ENCODE results near the gene OGT.

GRCh38 chrX:71547339-71547738 lies 14.4 kb downstream of the OGT start:
- no peak for TF ChIP-seq TAF1 (IDR thresholded peaks at IDR 0.05; ENCODE audit: borderline replicate concordance, insufficient read depth, low read length)
- TF ChIP-seq POLR2AphosphoS5 (IDR thresholded peaks at IDR 0.05; ENCODE audit: low read depth, low read length), result no peak
- TF ChIP-seq FOXP2 (optimal IDR thresholded peaks at IDR 0.05; ENCODE audit: borderline replicate concordance, extremely low read depth, extremely low read length, insufficient read depth), result no peak
- no peak for TF ChIP-seq SIN3A (IDR thresholded peaks at IDR 0.05; ENCODE audit: borderline replicate concordance, insufficient read depth, low read length)
- no peak for TF ChIP-seq REST (IDR thresholded peaks at IDR 0.05; ENCODE audit: insufficient read depth in 1 of 2, low read depth in 2 of 2, low read length in 2 of 2)

Data from PFSK-1 (cell line).